Nephron (organoid): ENCODE measurements around the gene PIP4K2A.
"Not testable (repeated sequence)": the region's sequence is repeated elsewhere in the genome, so short reads cannot be mapped to it uniquely, and the experiment has no call there.

ENCODE experiments used
- H3K27ac Mint-ChIP-seq, 3 experiments: 2 replicates each; pipeline ENCODE4 v1.8.0; 2020; ENCODE audit warnings: mixed read lengths in 3 of 3, mild to moderate bottlenecking in 2 of 3, moderate library complexity in 1 of 3
- H3K27me3 Mint-ChIP-seq: 2 replicates; pipeline ENCODE4 v1.8.0; 2021; ENCODE audit warnings: low read depth, mild to moderate bottlenecking, moderate library complexity, mixed read lengths
- H3K36me3 Mint-ChIP-seq: 2 replicates; pipeline ENCODE4 v1.8.0; 2020; ENCODE audit warnings: low read depth, mixed read lengths
- H3K4me1 Mint-ChIP-seq: 2 replicates; pipeline ENCODE4 v1.8.0; 2020; ENCODE audit warnings: mixed read lengths
- H3K4me3 Mint-ChIP-seq, 3 experiments: 2 replicates each; pipeline ENCODE4 v1.8.0; 2020; ENCODE audit warnings: mild to moderate bottlenecking in 3 of 3, mixed read lengths in 3 of 3, moderate library complexity in 2 of 3
- H3K9me3 Mint-ChIP-seq: 2 replicates; pipeline ENCODE4 v1.8.0; 2020; ENCODE audit warnings: mixed read lengths
- CTCF ChIP-seq, 3 experiments: fragments of 200-600 bp; sonication (generic); IDR thresholded peaks; one replicate each; pipeline ENCODE4 v1.5.0; 2021; ENCODE audit warnings: antibody characterized with exemption in 3 of 3; ENCODE audit not compliant: unreplicated experiment in 3 of 3

Gene PIP4K2A

GRCh38 chr10:22723783-22724182, 9.4 kb upstream of the PIP4K2A start:
- Mint-ChIP-seq H3K9me3 (no peaks in the 10 kb centered on the region), H3K36me3 (no peaks in the 10 kb centered on the region), H3K4me1 (no peaks in the 10 kb centered on the region), H3K27ac (no peak overlapping the region), H3K4me3 (no peak overlapping the region), H3K27me3 (peaks cover 10% of the 10 kb centered on the region)
- TF ChIP-seq CTCF (IDR thresholded peaks at IDR 0.05; ENCODE audit: unreplicated experiment in 3 of 3): no peak

GRCh38 chr10:22723343-22723779, 9.0 kb upstream of the PIP4K2A start:
- H3K4me1 Mint-ChIP-seq: no peaks in the 10 kb centered on the region
- no peak overlapping the region for H3K4me3 Mint-ChIP-seq
- H3K36me3 Mint-ChIP-seq: no peaks in the 10 kb centered on the region
- H3K27me3 Mint-ChIP-seq: peaks cover 10% of the 10 kb centered on the region
- no peak overlapping the region for H3K27ac Mint-ChIP-seq
- no peak for TF ChIP-seq CTCF (IDR thresholded peaks at IDR 0.05; ENCODE audit: unreplicated experiment in 3 of 3)
- no peaks in the 10 kb centered on the region for H3K9me3 Mint-ChIP-seq

GRCh38 chr10:22722626-22723169, 8.3 kb upstream of the PIP4K2A start:
- Mint-ChIP-seq H3K4me1 (no peaks in the 10 kb centered on the region), H3K9me3 (no peaks in the 10 kb centered on the region), H3K27me3 (peaks cover 8% of the 10 kb centered on the region), H3K27ac (no peak overlapping the region), H3K36me3 (no peaks in the 10 kb centered on the region), H3K4me3 (no peak overlapping the region)
- no peak for TF ChIP-seq CTCF (IDR thresholded peaks at IDR 0.05; ENCODE audit: unreplicated experiment in 3 of 3)

- peaks cover 3% of the 10 kb centered on the region for H3K27me3 Mint-ChIP-seq
- H3K4me1 Mint-ChIP-seq: no peaks in the 10 kb centered on the region
- TF ChIP-seq CTCF (IDR thresholded peaks at IDR 0.05; ENCODE audit: unreplicated experiment in 3 of 3): no peak
- no peak overlapping the region for H3K4me3 Mint-ChIP-seq
- H3K27ac Mint-ChIP-seq: no peak overlapping the region
- no peaks in the 10 kb centered on the region for H3K9me3 Mint-ChIP-seq
- no peaks in the 10 kb centered on the region for H3K36me3 Mint-ChIP-seq
These were observed 6.3 kb upstream of the PIP4K2A start for GRCh38 chr10:22720667-22721066.

- Mint-ChIP-seq H3K27me3 (no peaks in the 10 kb centered on the region), H3K9me3 (no peaks in the 10 kb centered on the region), H3K4me1 (no peaks in the 10 kb centered on the region), H3K27ac (no peak overlapping the region), H3K36me3 (no peaks in the 10 kb centered on the region), H3K4me3 (no peak overlapping the region)
- TF ChIP-seq CTCF (IDR thresholded peaks at IDR 0.05; ENCODE audit: unreplicated experiment in 3 of 3): no peak
These were observed 5.1 kb upstream of the PIP4K2A start for GRCh38 chr10:22719406-22720042.

GRCh38 chr10:22718659-22719058, 4.3 kb upstream of the PIP4K2A start:
- H3K27me3 Mint-ChIP-seq, H3K9me3 Mint-ChIP-seq, H3K27ac Mint-ChIP-seq, H3K4me1 Mint-ChIP-seq, H3K36me3 Mint-ChIP-seq, H3K4me3 Mint-ChIP-seq: not testable (repeated sequence)
